Endometrial microvascular endothelial cells (primary cell): ENCODE measurements around the gene CEP152. TPM values are rescaled to one million over a fixed set of nuclear protein-coding genes. Genes with fewer than 3 reads are reported as not detected.

Experiments used
- in situ Hi-C: cut with HindIII; loops from 2 replicates; pipeline ENCODE4 v1.10.0; 2017; ENCODE audit warnings: low sequenced_read_pairs, low pct_unique_long_range_greater_than_20kb; ENCODE audit errors: inconsistent ontology term
- total RNA-seq: library from RNA; depleted of rRNA; stranded (reverse); fragments of >200 nt; gene quantifications from one replicate; pipeline ENCODE4 v1.2.3, GENCODE V29; 2015; ENCODE audit errors: inconsistent ontology term

CEP152 gene
- total RNA-seq, 1 donor from 2014 or later: 3.4 TPM

- in situ Hi-C loops: no loop called here
Observed at GRCh38 chr15:48781017-48781416, 29.9 kb downstream of the CEP152 start.

GRCh38 chr15:48778331-48778730, 32.5 kb downstream of the CEP152 start:
- in situ Hi-C loops: no loop called here

GRCh38 chr15:48777645-48778330, 33.1 kb downstream of the CEP152 start:
- in situ Hi-C loops: no loop called here

- in situ Hi-C loops: no loop called here
Observed at GRCh38 chr15:48775546-48775945, 35.3 kb downstream of the CEP152 start.

GRCh38 chr15:48774484-48774883, 36.4 kb downstream of the CEP152 start:
- in situ Hi-C loops: no loop called here

GRCh38 chr15:48766196-48766595, 44.7 kb downstream of the CEP152 start:
- in situ Hi-C loops: no loop called here

- in situ Hi-C loops: no loop called here
Observed at GRCh38 chr15:48765022-48765421, 45.8 kb downstream of the CEP152 start.

GRCh38 chr15:48761393-48762158, 49.3 kb downstream of the CEP152 start:
- in situ Hi-C loops: no loop called here

GRCh38 chr15:48759921-48760320, 50.9 kb downstream of the CEP152 start:
- in situ Hi-C loops: no loop called here

- in situ Hi-C loops: no loop called here
Observed at GRCh38 chr15:48757661-48758060, 53.2 kb downstream of the CEP152 start.

GRCh38 chr15:48754011-48754410, 56.9 kb downstream of the CEP152 start:
- in situ Hi-C loops: no loop called here

- in situ Hi-C loops: no loop called here
Observed at GRCh38 chr15:48751595-48751994, 59.3 kb downstream of the CEP152 start.

- in situ Hi-C loops: no loop called here
Observed at GRCh38 chr15:48748535-48748934, 62.3 kb downstream of the CEP152 start.

GRCh38 chr15:48733615-48734014, 77.3 kb downstream of the CEP152 start:
- in situ Hi-C loops: no loop called here

GRCh38 chr15:48730506-48730905, 80.4 kb downstream of the CEP152 start:
- in situ Hi-C loops: no loop called here

GRCh38 chr15:48723969-48724368, 86.9 kb downstream of the CEP152 start:
- in situ Hi-C loops: no loop called here

- in situ Hi-C loops: no loop called here
Observed at GRCh38 chr15:48722764-48723661, 87.9 kb downstream of the CEP152 start.

GRCh38 chr15:48721061-48721810, 89.6 kb downstream of the CEP152 start:
- in situ Hi-C loops: no loop called here

GRCh38 chr15:48720646-48721045, 90.2 kb downstream of the CEP152 start:
- in situ Hi-C loops: no loop called here
